H9 (cell line): Measurements from ENCODE around the gene AKNA. TPM values are rescaled to one million over a fixed set of nuclear protein-coding genes. Genes with fewer than 3 reads are reported as not detected.

Experiments used
- DNase-seq: peaks from one replicate; pipeline ENCODE4 v3.0.0-alpha.2; 2017
- H2AFZ ChIP-seq: one replicate; pipeline ENCODE4 v1.6.1; 2013; ENCODE audit warnings: mild to moderate bottlenecking, low read length, control low read depth, moderate library complexity
- H2AK5ac ChIP-seq: 2 replicates; pipeline ENCODE4 v1.6.1; 2013; ENCODE audit warnings: low read length, control low read depth, mixed read lengths; ENCODE audit not compliant: insufficient read length
- H2BK120ac ChIP-seq: one replicate; pipeline ENCODE4 v1.6.1; 2013; ENCODE audit warnings: low read depth, mild to moderate bottlenecking, low read length, control low read depth, inconsistent platforms; ENCODE audit not compliant: poor library complexity, severe bottlenecking
- H2BK12ac ChIP-seq: 2 replicates; pipeline ENCODE4 v1.6.1; 2013; ENCODE audit warnings: low read length, control low read depth, mixed read lengths, low read depth; ENCODE audit not compliant: insufficient read length
- H2BK15ac ChIP-seq: 2 replicates; pipeline ENCODE4 v1.6.1; 2013; ENCODE audit warnings: low read depth, low read length, control low read depth
- H2BK20ac ChIP-seq: one replicate; pipeline ENCODE4 v1.6.1; 2013; ENCODE audit warnings: low read depth, mild to moderate bottlenecking, low read length, control low read depth, inconsistent platforms; ENCODE audit not compliant: poor library complexity, severe bottlenecking
- H2BK5ac ChIP-seq: 2 replicates; pipeline ENCODE4 v1.6.1; 2013; ENCODE audit warnings: low read length, control low read depth, mixed read lengths; ENCODE audit not compliant: insufficient read length
- H3K14ac ChIP-seq: 2 replicates; pipeline ENCODE4 v1.6.1; 2013; ENCODE audit warnings: low read length, control low read depth; ENCODE audit not compliant: insufficient read depth
- H3K18ac ChIP-seq: 2 replicates; pipeline ENCODE4 v1.6.1; 2013; ENCODE audit warnings: low read depth, mild to moderate bottlenecking, mixed read lengths, low read length, control low read depth; ENCODE audit not compliant: insufficient read length
- H3K23ac ChIP-seq: 2 replicates; pipeline ENCODE4 v1.6.1; 2013; ENCODE audit warnings: low read length, control low read depth, mixed read lengths, low read depth; ENCODE audit not compliant: insufficient read length
- H3K23me2 ChIP-seq: 2 replicates; pipeline ENCODE4 v1.6.1; 2013; ENCODE audit warnings: low read depth, mild to moderate bottlenecking, mixed read lengths, low read length, control low read depth; ENCODE audit not compliant: insufficient read length, poor library complexity, severe bottlenecking
- H3K27ac ChIP-seq: 2 replicates; pipeline ENCODE4 v1.5.1; 2013; ENCODE audit warnings: low read length, control low read depth, mixed read lengths, low read depth; ENCODE audit not compliant: insufficient read length
- H3K27me3 ChIP-seq: 2 replicates; pipeline ENCODE4 v1.6.1; 2013; ENCODE audit warnings: low read length, control low read depth, inconsistent platforms; ENCODE audit not compliant: insufficient read depth
- H3K4ac ChIP-seq: 2 replicates; pipeline ENCODE4 v1.6.1; 2013; ENCODE audit warnings: low read depth, mild to moderate bottlenecking, control low read depth, inconsistent platforms, low read length, moderate library complexity
- H3K4me1 ChIP-seq: 2 replicates; pipeline ENCODE4 v1.6.1; 2013; ENCODE audit warnings: low read length, control low read depth, inconsistent platforms; ENCODE audit not compliant: insufficient read depth
- H3K4me2 ChIP-seq: 2 replicates; pipeline ENCODE4 v1.6.1; 2013; ENCODE audit warnings: low read length, control low read depth, mixed read lengths; ENCODE audit not compliant: insufficient read length, insufficient read depth
- H3K56ac ChIP-seq: 2 replicates; pipeline ENCODE4 v1.6.1; 2013; ENCODE audit warnings: low read depth, mild to moderate bottlenecking, mixed read lengths, low read length, control low read depth; ENCODE audit not compliant: insufficient read length
- H3K79me1 ChIP-seq: 2 replicates; pipeline ENCODE4 v1.6.1; 2013; ENCODE audit warnings: low read depth, mild to moderate bottlenecking, moderate library complexity, low read length, control low read depth, inconsistent platforms; ENCODE audit not compliant: insufficient read depth, poor library complexity, severe bottlenecking
- H3K79me2 ChIP-seq: 2 replicates; pipeline ENCODE4 v1.6.1; 2013; ENCODE audit warnings: low read length, control low read depth, inconsistent platforms; ENCODE audit not compliant: insufficient read depth
- H3K9ac ChIP-seq: 2 replicates; pipeline ENCODE4 v1.6.1; 2013; ENCODE audit warnings: low read length, control low read depth, mixed read lengths; ENCODE audit not compliant: insufficient read length; ENCODE audit errors: extremely low read depth
- H3K9me3 ChIP-seq: one replicate; pipeline ENCODE4 v1.6.1; 2013; ENCODE audit warnings: low read depth, low read length, inconsistent platforms; ENCODE audit not compliant: control insufficient read depth
- H3T11ph ChIP-seq: one replicate; pipeline ENCODE4 v1.6.1; 2013; ENCODE audit warnings: mild to moderate bottlenecking, low read length, control low read depth, inconsistent platforms
- H4K20me1 ChIP-seq: one replicate; pipeline ENCODE4 v1.6.1; 2013; ENCODE audit not compliant: control insufficient read depth, insufficient read length, insufficient read depth
- H4K5ac ChIP-seq: 2 replicates; pipeline ENCODE4 v1.6.1; 2013; ENCODE audit warnings: low read depth, mild to moderate bottlenecking, mixed read lengths, low read length, control low read depth; ENCODE audit not compliant: insufficient read length
- H4K8ac ChIP-seq: replicated peaks from 2 replicates; pipeline ENCODE4 v1.6.1; 2013; ENCODE audit warnings: low read length, control low read depth, mixed read lengths, low read depth; ENCODE audit not compliant: insufficient read length
- H4K91ac ChIP-seq: 2 replicates; pipeline ENCODE4 v1.6.1; 2013; ENCODE audit warnings: low read depth, mild to moderate bottlenecking, moderate library complexity, mixed read lengths, low read length, control low read depth; ENCODE audit not compliant: insufficient read length
- H3K27ac Mint-ChIP-seq, 3 experiments: 2 replicates in 2 of 3; 3 replicates in 1 of 3; pipeline ENCODE4 v1.8.0; 2020 to 2021; ENCODE audit warnings: mixed read lengths in 3 of 3, mild to moderate bottlenecking in 1 of 3, moderate library complexity in 1 of 3
- H3K27me3 Mint-ChIP-seq: 2 replicates; pipeline ENCODE4 v1.8.0; 2021; ENCODE audit warnings: low read depth, mild to moderate bottlenecking, moderate library complexity, mixed read lengths
- H3K36me3 Mint-ChIP-seq, 3 experiments: 2 replicates in 2 of 3; 3 replicates in 1 of 3; pipeline ENCODE4 v1.8.0; 2020 to 2021; ENCODE audit warnings: low read depth in 3 of 3, mixed read lengths in 3 of 3; ENCODE audit not compliant: insufficient read depth in 1 of 3
- H3K4me1 Mint-ChIP-seq, 2 experiments: 2 replicates each; pipeline ENCODE4 v1.8.0; 2020; ENCODE audit warnings: mixed read lengths in 2 of 2
- H3K4me3 Mint-ChIP-seq, 2 experiments: 2 replicates in 1 of 2; 3 replicates in 1 of 2; pipeline ENCODE4 v1.8.0; 2020 to 2021; ENCODE audit warnings: mild to moderate bottlenecking in 2 of 2, mixed read lengths in 2 of 2, moderate library complexity in 1 of 2
- H3K9me3 Mint-ChIP-seq, 2 experiments: 2 replicates in 1 of 2; 3 replicates in 1 of 2; pipeline ENCODE4 v1.8.0; 2020; ENCODE audit warnings: mild to moderate bottlenecking in 2 of 2, mixed read lengths in 2 of 2, moderate library complexity in 1 of 2
- WGBS: extraction: QIAGEN DNeasy Blood & Tissue Kit; methylation state at CpG from one replicate; pipeline ENCODE4 v1.1.7; 2013; ENCODE audit warnings: missing lambda C conversion rate, low lambda C conversion rate, mixed read lengths; ENCODE audit not compliant: insufficient read length; ENCODE audit errors: extremely low coverage; 5-methylcytosine and 5-hydroxymethylcytosine counted together
- total RNA-seq: library from RNA; stranded (reverse); gene quantifications from 2 replicates; pipeline ENCODE4 v1.2.1, GENCODE V29; 2021
- TF ChIP-seq, protein P1 (sequence below): fragments of 200-600 bp; sonication (generic); conservative IDR thresholded peaks from 3 replicates; pipeline ENCODE4 v1.8.0; 2021; ENCODE audit warnings: antibody characterized with exemption, mild to moderate bottlenecking

Gene AKNA
- total RNA-seq, 1 experiment from 2014 or later: 19.7 TPM

DNA sequence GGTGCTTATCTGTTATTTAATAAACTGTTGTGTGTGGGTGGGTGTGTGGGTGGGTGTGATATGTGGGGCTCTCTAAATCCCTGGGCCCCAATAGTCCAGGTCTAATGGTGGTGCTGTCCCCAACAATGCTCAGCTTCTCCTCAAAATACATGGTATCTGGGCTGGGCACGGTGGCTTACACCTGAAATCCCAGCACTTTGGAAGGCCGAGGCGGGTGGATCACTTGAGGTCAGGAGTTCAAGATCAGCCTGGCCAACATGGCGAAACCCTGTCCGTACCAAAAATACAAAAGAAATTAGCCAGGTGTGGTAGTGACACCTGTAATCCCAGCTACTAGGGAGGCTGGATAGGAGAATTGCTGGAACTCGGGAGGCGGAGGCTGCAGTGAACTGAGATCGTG, 69.4 kb downstream of the AKNA start:
- no peak overlapping the region for H3T11ph ChIP-seq
- no peak overlapping the region for H2BK5ac ChIP-seq
- H3K14ac ChIP-seq: no peak overlapping the region
- no peaks in the 10 kb centered on the region for H3K9me3 ChIP-seq
- H3K4ac ChIP-seq: no peak overlapping the region
- no peaks in the 10 kb centered on the region for H3K4me1 ChIP-seq
- no peak for DNase-seq
- H2BK120ac ChIP-seq: no peak overlapping the region
- no peak overlapping the region for H2AFZ ChIP-seq
- Mint-ChIP-seq H3K4me1 (peaks cover 0 to 5% of the 10 kb centered on the region in 2 experiments; a peak in 2 of 4 replicates), H3K27me3 (peaks cover 6% of the 10 kb centered on the region), H3K9me3 (no peaks in the 10 kb centered on the region), H3K4me3 (no peak overlapping the region), H3K36me3 (no peaks in the 10 kb centered on the region), H3K27ac (no peak overlapping the region)
- no peaks in the 10 kb centered on the region for H3K79me1 ChIP-seq
- TF ChIP-seq, protein P1, sequence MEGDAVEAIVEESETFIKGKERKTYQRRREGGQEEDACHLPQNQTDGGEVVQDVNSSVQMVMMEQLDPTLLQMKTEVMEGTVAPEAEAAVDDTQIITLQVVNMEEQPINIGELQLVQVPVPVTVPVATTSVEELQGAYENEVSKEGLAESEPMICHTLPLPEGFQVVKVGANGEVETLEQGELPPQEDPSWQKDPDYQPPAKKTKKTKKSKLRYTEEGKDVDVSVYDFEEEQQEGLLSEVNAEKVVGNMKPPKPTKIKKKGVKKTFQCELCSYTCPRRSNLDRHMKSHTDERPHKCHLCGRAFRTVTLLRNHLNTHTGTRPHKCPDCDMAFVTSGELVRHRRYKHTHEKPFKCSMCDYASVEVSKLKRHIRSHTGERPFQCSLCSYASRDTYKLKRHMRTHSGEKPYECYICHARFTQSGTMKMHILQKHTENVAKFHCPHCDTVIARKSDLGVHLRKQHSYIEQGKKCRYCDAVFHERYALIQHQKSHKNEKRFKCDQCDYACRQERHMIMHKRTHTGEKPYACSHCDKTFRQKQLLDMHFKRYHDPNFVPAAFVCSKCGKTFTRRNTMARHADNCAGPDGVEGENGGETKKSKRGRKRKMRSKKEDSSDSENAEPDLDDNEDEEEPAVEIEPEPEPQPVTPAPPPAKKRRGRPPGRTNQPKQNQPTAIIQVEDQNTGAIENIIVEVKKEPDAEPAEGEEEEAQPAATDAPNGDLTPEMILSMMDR: no peak
- H4K5ac ChIP-seq: no peak overlapping the region
- H4K8ac ChIP-seq: no peak overlapping the region
- H4K20me1 ChIP-seq: no peaks in the 10 kb centered on the region
- no peak overlapping the region for H2AK5ac ChIP-seq
- no peak overlapping the region for H2BK20ac ChIP-seq
- H3K27me3 ChIP-seq: no peaks in the 10 kb centered on the region
- H3K9ac ChIP-seq: no peak overlapping the region
- H3K18ac ChIP-seq: no peak overlapping the region
- H3K23ac ChIP-seq: no peak overlapping the region
- no peak overlapping the region for H3K56ac ChIP-seq
- H3K23me2 ChIP-seq: no peaks in the 10 kb centered on the region
- H4K91ac ChIP-seq: no peak overlapping the region
- H3K27ac ChIP-seq: no peak overlapping the region
- WGBS: no CpG with 5 or more reads among the region's 8 CpGs
- no peak overlapping the region for H3K4me2 ChIP-seq
- H2BK15ac ChIP-seq: no peak overlapping the region
- no peak overlapping the region for H2BK12ac ChIP-seq
- H3K79me2 ChIP-seq: no peaks in the 10 kb centered on the region
